H1 (cell line): ENCODE results near the gene SPARCL1. TPM values are rescaled to one million over a fixed set of nuclear protein-coding genes. Genes with fewer than 3 reads are reported as not detected.

Source experiments
- CTCF ChIA-PET: fragments of 300-600 bp; sonication (Branson Sonifier 250); formaldehyde crosslinking; loops from one replicate; lab custom pipeline; 2021; ENCODE audit not compliant: partially characterized antibody; lab: Charles Lee
- POLR2A ChIA-PET: fragments of 300-600 bp; sonication (Branson Sonifier 250); formaldehyde crosslinking; loops from one replicate; lab custom pipeline; 2021; ENCODE audit warnings: inconsistent platforms; ENCODE audit not compliant: partially characterized antibody; lab: Charles Lee
- DNase-seq, 2 experiments: peaks; one replicate each; pipeline versions ENCODE4 v3.0.0 to v3.0.0-alpha.2; 2010 to 2022; ENCODE audit warnings: low spot score in 2 of 2, low read depth in 1 of 2, mixed read lengths in 1 of 2
- FAIRE-seq: peaks from 2 replicates; lab custom pipeline; 2011; peaks lifted over from hg19 to GRCh38; lab: Jason Lieb, UNC
- H2AFZ ChIP-seq: 2 replicates; pipeline ENCODE4 v1.8.1; 2012; ENCODE audit warnings: low read length, inconsistent platforms
- H2AK5ac ChIP-seq: 2 replicates; pipeline ENCODE4 v1.6.1; 2013; ENCODE audit warnings: low read depth, low read length
- H2BK120ac ChIP-seq: replicated peaks from 2 replicates; pipeline ENCODE3; 2013; ENCODE audit warnings: low read depth, low read length, inconsistent platforms
- H2BK12ac ChIP-seq: 2 replicates; pipeline ENCODE4 v1.6.1; 2013; ENCODE audit warnings: low read depth, low read length
- H2BK15ac ChIP-seq: 2 replicates; pipeline ENCODE4 v1.6.1; 2013; ENCODE audit warnings: low read length
- H2BK20ac ChIP-seq: 2 replicates; pipeline ENCODE4 v1.6.1; 2013; ENCODE audit warnings: low read length
- H2BK5ac ChIP-seq: 2 replicates; pipeline ENCODE4 v1.6.1; 2013; ENCODE audit warnings: low read depth, low read length
- H3K14ac ChIP-seq: 2 replicates; pipeline ENCODE4 v1.6.1; 2013; ENCODE audit warnings: inconsistent platforms; ENCODE audit not compliant: insufficient read length
- H3K18ac ChIP-seq: 2 replicates; pipeline ENCODE4 v1.6.1; 2013; ENCODE audit warnings: low read length; ENCODE audit errors: extremely low read depth
- H3K23ac ChIP-seq: 2 replicates; pipeline ENCODE4 v1.6.1; 2013; ENCODE audit warnings: inconsistent platforms; ENCODE audit not compliant: insufficient read length
- H3K23me2 ChIP-seq: 2 replicates; pipeline ENCODE4 v1.6.1; 2013; ENCODE audit warnings: low read depth, low read length
- H3K27ac ChIP-seq: 2 replicates; pipeline ENCODE4 v1.6.1; 2011; ENCODE audit warnings: low read depth, low read length, inconsistent platforms
- H3K27me3 ChIP-seq, 4 experiments: replicated peaks in 1 of 4; 1 replicate in 1 of 4; 2 replicates in 3 of 4; pipeline versions ENCODE4 v1.6.1 to v1.8.1; 2011 to 2013; ENCODE audit warnings: low read length in 3 of 4, mild to moderate bottlenecking in 3 of 4, inconsistent platforms in 2 of 4, mixed read lengths in 2 of 4, moderate library complexity in 1 of 4; ENCODE audit not compliant: control insufficient read depth in 3 of 4, insufficient read depth in 3 of 4; ENCODE audit errors: extremely low read depth in 1 of 4
- H3K36me3 ChIP-seq, 4 experiments: 2 replicates each; pipeline versions ENCODE4 v1.6.1 to v1.8.1; 2011 to 2013; ENCODE audit warnings: mild to moderate bottlenecking in 4 of 4, low read length in 3 of 4, moderate library complexity in 2 of 4, control low read depth in 1 of 4, inconsistent platforms in 1 of 4; ENCODE audit not compliant: insufficient read depth in 4 of 4, control insufficient read depth in 2 of 4
- H3K4ac ChIP-seq: replicated peaks from 2 replicates; pipeline ENCODE3; 2013; ENCODE audit warnings: low read length, low read depth, mixed read lengths, inconsistent platforms; ENCODE audit not compliant: insufficient read length
- H3K4me1 ChIP-seq, 4 experiments: replicated peaks in 1 of 4; 1 replicate in 1 of 4; 2 replicates in 3 of 4; pipeline versions ENCODE4 v1.6.1 to v1.8.1; 2011 to 2013; ENCODE audit warnings: low read length in 3 of 4, inconsistent platforms in 2 of 4, mixed read lengths in 1 of 4; ENCODE audit not compliant: insufficient read depth in 4 of 4, control insufficient read depth in 3 of 4
- H3K4me2 ChIP-seq, 2 experiments: 2 replicates each; pipeline versions ENCODE4 v1.6.1 to v1.8.1; 2011 to 2013; ENCODE audit warnings: low read depth in 2 of 2, low read length in 2 of 2, control low read depth in 1 of 2, inconsistent platforms in 1 of 2, mild to moderate bottlenecking in 1 of 2; ENCODE audit not compliant: insufficient read depth in 1 of 2
- H3K4me3 ChIP-seq, 4 experiments: fragments of 200-600, 300-600 bp in 1 of 4; sonication (generic), shearing (Covaris generic), sonication (Bioruptor Twin) in 1 of 4; 2 replicates each; pipeline versions ENCODE4 v1.5.1 to v1.8.1; 2011 to 2016; ENCODE audit warnings: low read length in 4 of 4, low read depth in 3 of 4, control low read depth in 2 of 4, inconsistent platforms in 2 of 4, mild to moderate bottlenecking in 2 of 4, mixed read lengths in 1 of 4, moderate library complexity in 1 of 4; ENCODE audit not compliant: insufficient read depth in 2 of 4; ENCODE audit errors: extremely low read depth in 1 of 4
- H3K56ac ChIP-seq: replicated peaks from 2 replicates; pipeline ENCODE3; 2013; ENCODE audit warnings: low read depth, mild to moderate bottlenecking, mixed read lengths, low read length, inconsistent platforms; ENCODE audit not compliant: insufficient read length
- H3K79me1 ChIP-seq: 2 replicates; pipeline ENCODE4 v1.6.1; 2013; ENCODE audit warnings: low read depth, low read length, control low read depth
- H3K79me2 ChIP-seq, 2 experiments: 2 replicates each; pipeline versions ENCODE4 v1.6.1 to v1.8.1; 2012 to 2013; ENCODE audit warnings: low read length in 2 of 2, mild to moderate bottlenecking in 2 of 2, inconsistent platforms in 1 of 2; ENCODE audit not compliant: insufficient read depth in 2 of 2, control insufficient read depth in 1 of 2
- H3K9ac ChIP-seq, 4 experiments: replicated peaks in 1 of 4; 1 replicate in 1 of 4; 2 replicates in 3 of 4; pipeline versions ENCODE4 v1.6.1 to v1.8.1; 2011 to 2013; ENCODE audit warnings: low read depth in 3 of 4, low read length in 3 of 4, control low read depth in 2 of 4, mild to moderate bottlenecking in 2 of 4, moderate library complexity in 2 of 4, inconsistent platforms in 1 of 4; ENCODE audit errors: extremely low read depth in 1 of 4
- H3K9me3 ChIP-seq, 2 experiments: 2 replicates each; pipeline versions ENCODE4 v1.6.1 to v1.8.1; 2012 to 2013; ENCODE audit warnings: mild to moderate bottlenecking in 2 of 2, moderate library complexity in 2 of 2, control low read depth in 1 of 2, inconsistent platforms in 1 of 2, low read depth in 1 of 2, low read length in 1 of 2, mixed read lengths in 1 of 2; ENCODE audit not compliant: insufficient read depth in 2 of 2
- H4K20me1 ChIP-seq, 2 experiments: replicated peaks in 1 of 2; 2 replicates each; pipeline versions ENCODE3 to v1.8.1; 2011 to 2013; ENCODE audit warnings: inconsistent platforms in 2 of 2, low read length in 2 of 2, mild to moderate bottlenecking in 1 of 2; ENCODE audit not compliant: insufficient read depth in 2 of 2, control insufficient read depth in 1 of 2
- H4K5ac ChIP-seq: 2 replicates; pipeline ENCODE4 v1.6.1; 2013; ENCODE audit warnings: low read length, low read depth, mixed read lengths, inconsistent platforms; ENCODE audit not compliant: insufficient read length
- H4K8ac ChIP-seq: 2 replicates; pipeline ENCODE4 v1.8.0; 2013; ENCODE audit warnings: mild to moderate bottlenecking, moderate library complexity, low read length, inconsistent platforms; ENCODE audit not compliant: insufficient read depth; ENCODE audit errors: extremely low read depth
- H4K91ac ChIP-seq: replicated peaks from 2 replicates; pipeline ENCODE3; 2013; ENCODE audit warnings: low read length, mixed read lengths, inconsistent platforms; ENCODE audit not compliant: insufficient read length
- BCL11A ChIP-seq, 2 experiments: IDR thresholded peaks; one replicate each; pipeline ENCODE4 v1.6.1; 2011; ENCODE audit warnings: low read depth in 2 of 2, low read length in 2 of 2, mild to moderate bottlenecking in 2 of 2
- WGBS, 2 experiments: shearing (Covaris generic) in 1 of 2; methylation state at CpG; one replicate each; pipeline versions ENCODE4 v1.1.6 to v1.1.7; 2013 to 2015; ENCODE audit warnings: low lambda C conversion rate in 2 of 2, mixed read lengths in 2 of 2, inconsistent platforms in 1 of 2, low coverage in 1 of 2, missing lambda C conversion rate in 1 of 2; ENCODE audit not compliant: insufficient replicate concordance in 2 of 2, insufficient coverage in 1 of 2, insufficient read length in 1 of 2; ENCODE audit errors: extremely low coverage in 1 of 2, missing lambda C conversion rate in 1 of 2; 5-methylcytosine and 5-hydroxymethylcytosine counted together
- polyA plus RNA-seq, 7 experiments: library from polyadenylated mRNA; depleted of rRNA in 3 of 7; stranded (reverse) in 5 of 7; unstranded in 2 of 7; fragments of >200 nt in 5 of 7; fragments of 200-250 nt in 2 of 7; gene quantifications; 1 replicate in 5 of 7; 2 replicates in 1 of 7; 4 replicates in 1 of 7; pipeline versions ENCODE4 v1.2.1 to v1.2.3, GENCODE V29; 2011 to 2013; ENCODE audit warnings: missing spikeins in 2 of 7, mixed read lengths in 2 of 7
- total RNA-seq: library from RNA; stranded (reverse); fragmentation: NEBNext Ultra II Directional; extraction: Animal tissue kit (Norgen Biotek cat#: 25700); gene quantifications from 2 replicates; pipeline ENCODE4 v1.2.1, GENCODE V29; 2021

SPARCL1 gene
- total and polyA plus RNA-seq, 2 of the 8 experiments (the other 6 are each of a cell fraction or from before 2014, with no cell fraction given) = 0.48 to 0.51 TPM

GRCh38 chr4:87469390-87469789 is 59.8 kb downstream of the SPARCL1 start:
- H3K9me3 ChIP-seq = no peaks in the 10 kb centered on the region
- 0 out of 2 replicates have a peak overlapping the region, but pooled peaks have one; percentile 65 for H2BK15ac ChIP-seq
- no peak overlapping the region for H2BK120ac ChIP-seq
- no peaks in the 10 kb centered on the region for H4K20me1 ChIP-seq
- no peak overlapping the region for H4K5ac ChIP-seq
- no peak overlapping the region for H3K4ac ChIP-seq
- H3K36me3 ChIP-seq = no peaks in the 10 kb centered on the region
- H2AFZ ChIP-seq = no peak overlapping the region
- H3K56ac ChIP-seq = no peak overlapping the region
- H3K79me1 ChIP-seq = no peaks in the 10 kb centered on the region
- H3K79me2 ChIP-seq = no peaks in the 10 kb centered on the region
- H3K4me2 ChIP-seq = no peak overlapping the region
- no peak overlapping the region for H2BK5ac ChIP-seq
- H3K4me1 ChIP-seq = no peaks in the 10 kb centered on the region
- H3K14ac ChIP-seq = no peak overlapping the region
- no peak for TF ChIP-seq BCL11A (IDR thresholded peaks at IDR 0.05; ENCODE audit: low read depth in 2 of 2, low read length in 2 of 2)
- H3K18ac ChIP-seq = no peak overlapping the region
- H3K23ac ChIP-seq = no peak overlapping the region
- no peak overlapping the region for H3K27ac ChIP-seq
- H3K9ac ChIP-seq = no peak overlapping the region
- ChIA-PET POLR2A (no interaction called here), CTCF (interaction anchor here (0.6 to 2.4 kb wide), 6 partner anchors 10 to 380 kb away, joined by 3 to 10 read pairs (median 3); no protein-coding TSS in a partner anchor)
- no peak for FAIRE-seq
- H4K8ac ChIP-seq = no peak overlapping the region
- H2AK5ac ChIP-seq = no peak overlapping the region
- H3K27me3 ChIP-seq = no peaks in the 10 kb centered on the region
- no peak overlapping the region for H2BK20ac ChIP-seq
- no peak overlapping the region for H3K4me3 ChIP-seq
- 86% methylated on average over 6 of the region's 6 CpGs; no CpG with 5 or more reads in 1 of the 2 experiments for WGBS, 2 experiments
- DNase-seq = no peak
- H3K23me2 ChIP-seq = no peaks in the 10 kb centered on the region
- H2BK12ac ChIP-seq = no peak overlapping the region
- no peak overlapping the region for H4K91ac ChIP-seq
